Eye (tissue), 1 donor: Measurements from ENCODE around the gene PNPLA3.

Source experiments
- DNase-seq: peaks from one replicate; pipeline ENCODE4 v3.0.0-alpha.2; 2015

PNPLA3 gene

GRCh38 chr22:43969021-43969878, 45.6 kb downstream of the PNPLA3 start:
- DNase-seq = no peak

- no peak for DNase-seq
Measured at GRCh38 chr22:43969989-43970755, 46.6 kb downstream of the PNPLA3 start.

GRCh38 chr22:43971112-43971511, 47.5 kb downstream of the PNPLA3 start:
- DNase-seq = no peak

GRCh38 chr22:43972931-43973462, 49.4 kb downstream of the PNPLA3 start:
- DNase-seq = no peak

GRCh38 chr22:43974028-43974545, 50.5 kb downstream of the PNPLA3 start:
- no peak for DNase-seq

- no peak for DNase-seq
Measured at GRCh38 chr22:43975041-43975440, 51.4 kb downstream of the PNPLA3 start.

GRCh38 chr22:43976861-43977795, 53.5 kb downstream of the PNPLA3 start:
- DNase-seq = no peak

GRCh38 chr22:43978558-43978957, 55.0 kb downstream of the PNPLA3 start:
- no peak for DNase-seq

- no peak for DNase-seq
Measured at GRCh38 chr22:43980579-43980978, 57.0 kb downstream of the PNPLA3 start.

GRCh38 chr22:43980996-43981395, 57.4 kb downstream of the PNPLA3 start:
- DNase-seq = no peak

- no peak for DNase-seq
Measured at GRCh38 chr22:43983808-43984207, 60.2 kb downstream of the PNPLA3 start.

- no peak for DNase-seq
Measured at GRCh38 chr22:43985532-43985931, 61.9 kb downstream of the PNPLA3 start.

- no peak for DNase-seq
Measured at GRCh38 chr22:43988116-43988820, 64.7 kb downstream of the PNPLA3 start.

GRCh38 chr22:43988960-43989359, 65.4 kb downstream of the PNPLA3 start:
- DNase-seq = no peak

GRCh38 chr22:43990044-43990443, 66.4 kb downstream of the PNPLA3 start:
- no peak for DNase-seq

GRCh38 chr22:43991316-43992020, 67.9 kb downstream of the PNPLA3 start:
- DNase-seq = no peak

GRCh38 chr22:43992331-43992821, 68.8 kb downstream of the PNPLA3 start:
- peak; percentile 33 for DNase-seq

- peak; percentile 90 for DNase-seq
Measured at GRCh38 chr22:43993072-43993760, 69.6 kb downstream of the PNPLA3 start.

GRCh38 chr22:43994006-43994405, 70.4 kb downstream of the PNPLA3 start:
- no peak for DNase-seq

- no peak for DNase-seq
Measured at GRCh38 chr22:43994416-43994815, 70.8 kb downstream of the PNPLA3 start.
